ENCODE data around the gene APOL1. TPM values are rescaled to one million over a fixed set of nuclear protein-coding genes. Genes with fewer than 3 reads are reported as not detected.

APOL1 gene
- total and polyA plus RNA-seq, 2 of the 4 experiments (the other 2 are of a cell fraction) = 0.36 to 0.77 TPM

DNA sequence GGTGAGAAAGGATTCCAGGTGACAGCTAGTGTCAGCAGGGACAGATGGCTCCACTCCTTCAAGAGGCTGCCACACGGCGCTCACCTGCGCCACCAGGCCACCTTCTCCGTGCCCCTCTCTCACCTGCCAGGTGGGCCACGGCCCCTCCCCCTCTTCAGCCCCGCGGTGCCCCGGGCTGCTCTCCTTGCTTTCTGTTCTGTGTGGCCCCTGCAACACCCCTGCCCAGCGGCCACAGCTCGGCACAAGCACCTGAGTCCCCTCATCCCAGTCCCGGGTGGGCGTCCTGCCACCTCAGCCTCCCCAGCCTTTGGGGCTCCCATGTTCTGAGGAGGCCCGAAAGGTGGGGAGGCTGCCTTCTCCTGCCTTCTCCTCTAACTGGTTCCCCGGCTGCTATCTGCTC, 46.4 kb downstream of the APOL1 start:
- H3K4me1 ChIP-seq (ENCODE audit: control insufficient read depth, insufficient read depth, low read length) = peaks cover 21% of the 10 kb centered on the region
- H2AK9ac ChIP-seq (replicated peaks; ENCODE audit: low read depth, low read length, poor library complexity) = peak overlapping the region; percentile 42
- H3K56ac ChIP-seq (ENCODE audit: extremely low read depth, insufficient read depth, low read length) = no peak overlapping the region
- H3K36me3 ChIP-seq (ENCODE audit: control insufficient read depth, insufficient read depth, low read length) = peaks cover 94% of the 10 kb centered on the region
- no peak overlapping the region for H2BK120ac ChIP-seq (ENCODE audit: low read depth, low read length)
- intact Hi-C loops (cut with micrococcal nuclease) = no loop called here
- no peak overlapping the region for H2BK15ac ChIP-seq (ENCODE audit: low read depth, low read length)
- peaks cover 91% of the 10 kb centered on the region for H4K20me1 ChIP-seq (ENCODE audit: insufficient read depth, low read length)
- H2AFZ ChIP-seq (replicated peaks; ENCODE audit: low read length, poor library complexity) = no peak overlapping the region
- H3K9ac ChIP-seq (ENCODE audit: low read depth, low read length) = no peak overlapping the region
- no peak overlapping the region for H4K91ac ChIP-seq (ENCODE audit: insufficient read depth, low read depth, low read length)
- BruUV-seq (replicated peaks) = no TSS peak
- H3K79me1 ChIP-seq (ENCODE audit: low read depth in 1 of 2, low read length in 2 of 2) = peaks cover 62 to 90% of the 10 kb centered on the region in 2 experiments
- dilution Hi-C loops (cut with HindIII; ENCODE audit: low sequenced_read_pairs, unreplicated experiment) = no loop called here
- H2BK5ac ChIP-seq (ENCODE audit: low read depth, low read length, poor library complexity, severe bottlenecking) = peak overlapping the region; percentile 71
- peaks cover 9% of the 10 kb centered on the region for H3K9me1 ChIP-seq (ENCODE audit: insufficient read depth, low read length)
- H3K9me3 ChIP-seq (ENCODE audit: control insufficient read depth, insufficient read depth, low read length) = no peaks in the 10 kb centered on the region
- no peak overlapping the region; a peak in 1 of 4 replicates for H4K8ac ChIP-seq (ENCODE audit: low read depth in 2 of 2, low read length in 2 of 2)
- H4K5ac ChIP-seq (ENCODE audit: low read depth, low read length) = no peak overlapping the region
- H3K4ac ChIP-seq (ENCODE audit: low read depth, low read length) = no peak overlapping the region
- CTCF ChIA-PET = interaction anchor here (0.6 to 1.4 kb wide), 2 partner anchors 171 to 192 kb away, joined by 5 to 6 read pairs; no protein-coding TSS in a partner anchor
- in situ Hi-C loops (cut with MboI; ENCODE audit: low sequenced_read_pairs) = no loop called here
- no peak overlapping the region for H2BK20ac ChIP-seq (ENCODE audit: low read depth, low read length)
- H2AK5ac ChIP-seq (ENCODE audit: low read depth, low read length) = no peak overlapping the region
- ATAC-seq (ENCODE audit: low read depth) = no peak
- H3K4me2 ChIP-seq (ENCODE audit: low read depth, low read length) = no peak overlapping the region
- peak overlapping the region; percentile 94; the same call in 1 of the 2 replicates for H3K27ac ChIP-seq (ENCODE audit: insufficient read depth, low read length)
- H3K4me3 ChIP-seq (ENCODE audit: insufficient read depth, low read depth, low read length) = no peak overlapping the region
- no peak for DNase-seq
- no peak overlapping the region for H3K18ac ChIP-seq (ENCODE audit: low read depth, low read length)
- 90% methylated on average over 6 of the region's 14 CpGs; no CpG with 5 or more reads in 1 of the 2 experiments for WGBS, 2 experiments (ENCODE audit: extremely low coverage in 2 of 2, insufficient read length in 1 of 2)
- H3K14ac ChIP-seq (replicated peaks; ENCODE audit: low read depth, low read length) = no peak overlapping the region
- TF ChIP-seq SMC3 (IDR thresholded peaks at IDR 0.05; ENCODE audit: low read depth, low read length) (no peak), FOS (IDR thresholded peaks at IDR 0.05; ENCODE audit: low read depth, low read length) (no peak), POLR2A (IDR thresholded peaks at IDR 0.05; ENCODE audit: low read depth, low read length) (no peak), CEBPB (IDR thresholded peaks at IDR 0.05; ENCODE audit: low read depth, low read length) (no peak), RCOR1 (IDR thresholded peaks at IDR 0.05; ENCODE audit: insufficient replicate concordance, low read length) (no peak), BHLHE40 (IDR thresholded peaks at IDR 0.05; ENCODE audit: low read depth, low read length) (no peak), MXI1 (IDR thresholded peaks at IDR 0.05; ENCODE audit: borderline replicate concordance, low read depth, low read length) (no peak), RFX5 (IDR thresholded peaks at IDR 0.05; ENCODE audit: low read depth, low read length) (no peak), NFE2L2 (IDR thresholded peaks at IDR 0.05; ENCODE audit: low read depth, low read length) (no peak), MAFK (IDR thresholded peaks at IDR 0.05; ENCODE audit: low read depth, low read length) (no peak), MAZ (IDR thresholded peaks at IDR 0.05; ENCODE audit: borderline replicate concordance, low read depth, low read length) (no peak), RAD21 (IDR thresholded peaks at IDR 0.05; ENCODE audit: low read length) (no peak)
- TF ChIP-seq, protein P1, sequence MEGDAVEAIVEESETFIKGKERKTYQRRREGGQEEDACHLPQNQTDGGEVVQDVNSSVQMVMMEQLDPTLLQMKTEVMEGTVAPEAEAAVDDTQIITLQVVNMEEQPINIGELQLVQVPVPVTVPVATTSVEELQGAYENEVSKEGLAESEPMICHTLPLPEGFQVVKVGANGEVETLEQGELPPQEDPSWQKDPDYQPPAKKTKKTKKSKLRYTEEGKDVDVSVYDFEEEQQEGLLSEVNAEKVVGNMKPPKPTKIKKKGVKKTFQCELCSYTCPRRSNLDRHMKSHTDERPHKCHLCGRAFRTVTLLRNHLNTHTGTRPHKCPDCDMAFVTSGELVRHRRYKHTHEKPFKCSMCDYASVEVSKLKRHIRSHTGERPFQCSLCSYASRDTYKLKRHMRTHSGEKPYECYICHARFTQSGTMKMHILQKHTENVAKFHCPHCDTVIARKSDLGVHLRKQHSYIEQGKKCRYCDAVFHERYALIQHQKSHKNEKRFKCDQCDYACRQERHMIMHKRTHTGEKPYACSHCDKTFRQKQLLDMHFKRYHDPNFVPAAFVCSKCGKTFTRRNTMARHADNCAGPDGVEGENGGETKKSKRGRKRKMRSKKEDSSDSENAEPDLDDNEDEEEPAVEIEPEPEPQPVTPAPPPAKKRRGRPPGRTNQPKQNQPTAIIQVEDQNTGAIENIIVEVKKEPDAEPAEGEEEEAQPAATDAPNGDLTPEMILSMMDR (conservative IDR thresholded peaks at IDR 0.05; ENCODE audit: low read depth, low read length) = no peak
- TF ChIP-seq, protein P2, sequence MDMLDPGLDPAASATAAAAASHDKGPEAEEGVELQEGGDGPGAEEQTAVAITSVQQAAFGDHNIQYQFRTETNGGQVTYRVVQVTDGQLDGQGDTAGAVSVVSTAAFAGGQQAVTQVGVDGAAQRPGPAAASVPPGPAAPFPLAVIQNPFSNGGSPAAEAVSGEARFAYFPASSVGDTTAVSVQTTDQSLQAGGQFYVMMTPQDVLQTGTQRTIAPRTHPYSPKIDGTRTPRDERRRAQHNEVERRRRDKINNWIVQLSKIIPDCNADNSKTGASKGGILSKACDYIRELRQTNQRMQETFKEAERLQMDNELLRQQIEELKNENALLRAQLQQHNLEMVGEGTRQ (IDR thresholded peaks at IDR 0.05; ENCODE audit: low read depth, low read length) = no peak
- TF ChIP-seq, protein P3, sequence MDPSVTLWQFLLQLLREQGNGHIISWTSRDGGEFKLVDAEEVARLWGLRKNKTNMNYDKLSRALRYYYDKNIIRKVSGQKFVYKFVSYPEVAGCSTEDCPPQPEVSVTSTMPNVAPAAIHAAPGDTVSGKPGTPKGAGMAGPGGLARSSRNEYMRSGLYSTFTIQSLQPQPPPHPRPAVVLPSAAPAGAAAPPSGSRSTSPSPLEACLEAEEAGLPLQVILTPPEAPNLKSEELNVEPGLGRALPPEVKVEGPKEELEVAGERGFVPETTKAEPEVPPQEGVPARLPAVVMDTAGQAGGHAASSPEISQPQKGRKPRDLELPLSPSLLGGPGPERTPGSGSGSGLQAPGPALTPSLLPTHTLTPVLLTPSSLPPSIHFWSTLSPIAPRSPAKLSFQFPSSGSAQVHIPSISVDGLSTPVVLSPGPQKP (IDR thresholded peaks at IDR 0.05; ENCODE audit: borderline replicate concordance, low read depth, low read length) = no peak
- no peak overlapping the region for H3K23ac ChIP-seq (ENCODE audit: low read depth, low read length)
- POLR2A ChIA-PET (ENCODE audit: unreplicated experiment) = no interaction called here
- H3K27me3 ChIP-seq (ENCODE audit: control insufficient read depth, insufficient read depth, low read length) = no peaks in the 10 kb centered on the region

Measured in IMR-90 (cell line).